NCI-H1105 treated with DMSO at 0.1 percent for 48 hours (cell line): Measurements from ENCODE around the gene KCNQ1.

Experiments used
- DNase-seq: peaks from one replicate; lab custom pipeline; 2025; lab: John Stamatoyannopoulos, UW

KCNQ1 gene

GRCh38 chr11:2748061-2748813 lies 303.4 kb downstream of the KCNQ1 start:
- DNase-seq = no peak

GRCh38 chr11:2748814-2749554 lies 304.2 kb downstream of the KCNQ1 start:
- DNase-seq = no peak

- DNase-seq = no peak
Observed at GRCh38 chr11:2750101-2750681, 305.4 kb downstream of the KCNQ1 start.

GRCh38 chr11:2750682-2751522 lies 306.1 kb downstream of the KCNQ1 start:
- DNase-seq = peak; percentile 76

- no peak for DNase-seq
Observed at GRCh38 chr11:2751523-2752203, 306.9 kb downstream of the KCNQ1 start.

- no peak for DNase-seq
Observed at GRCh38 chr11:2752204-2752770, 307.5 kb downstream of the KCNQ1 start.

- no peak for DNase-seq
Observed at GRCh38 chr11:2752923-2753322, 308.1 kb downstream of the KCNQ1 start.

- DNase-seq = no peak
Observed at GRCh38 chr11:2754008-2754407, 309.2 kb downstream of the KCNQ1 start.

GRCh38 chr11:2755071-2755470 lies 310.3 kb downstream of the KCNQ1 start:
- DNase-seq = no peak

- DNase-seq = no peak
Observed at GRCh38 chr11:2758751-2759150, 313.9 kb downstream of the KCNQ1 start.

- no peak for DNase-seq
Observed at GRCh38 chr11:2759228-2760195, 314.7 kb downstream of the KCNQ1 start.

GRCh38 chr11:2760196-2760871 lies 315.5 kb downstream of the KCNQ1 start:
- no peak for DNase-seq

GRCh38 chr11:2761131-2762030 lies 316.6 kb downstream of the KCNQ1 start:
- no peak for DNase-seq

GRCh38 chr11:2762031-2762380 lies 317.2 kb downstream of the KCNQ1 start:
- no peak for DNase-seq

GRCh38 chr11:2762451-2762850 lies 317.6 kb downstream of the KCNQ1 start:
- no peak for DNase-seq

- DNase-seq = no peak
Observed at GRCh38 chr11:2763984-2764383, 319.2 kb downstream of the KCNQ1 start.

GRCh38 chr11:2765491-2765890 lies 320.7 kb downstream of the KCNQ1 start:
- no peak for DNase-seq

- DNase-seq = no peak
Observed at GRCh38 chr11:2766166-2766565, 321.4 kb downstream of the KCNQ1 start.

GRCh38 chr11:2767071-2767470 lies 322.3 kb downstream of the KCNQ1 start:
- no peak for DNase-seq
